NCI-H2196 treated with DMSO at 0.1 percent for 48 hours (cell line): ENCODE measurements around the gene CAVIN4.

Experiments used
- DNase-seq: peaks from one replicate; lab custom pipeline; 2025; ENCODE audit not compliant: unreplicated experiment; lab: John Stamatoyannopoulos, UW

The CAVIN4 gene

DNA sequence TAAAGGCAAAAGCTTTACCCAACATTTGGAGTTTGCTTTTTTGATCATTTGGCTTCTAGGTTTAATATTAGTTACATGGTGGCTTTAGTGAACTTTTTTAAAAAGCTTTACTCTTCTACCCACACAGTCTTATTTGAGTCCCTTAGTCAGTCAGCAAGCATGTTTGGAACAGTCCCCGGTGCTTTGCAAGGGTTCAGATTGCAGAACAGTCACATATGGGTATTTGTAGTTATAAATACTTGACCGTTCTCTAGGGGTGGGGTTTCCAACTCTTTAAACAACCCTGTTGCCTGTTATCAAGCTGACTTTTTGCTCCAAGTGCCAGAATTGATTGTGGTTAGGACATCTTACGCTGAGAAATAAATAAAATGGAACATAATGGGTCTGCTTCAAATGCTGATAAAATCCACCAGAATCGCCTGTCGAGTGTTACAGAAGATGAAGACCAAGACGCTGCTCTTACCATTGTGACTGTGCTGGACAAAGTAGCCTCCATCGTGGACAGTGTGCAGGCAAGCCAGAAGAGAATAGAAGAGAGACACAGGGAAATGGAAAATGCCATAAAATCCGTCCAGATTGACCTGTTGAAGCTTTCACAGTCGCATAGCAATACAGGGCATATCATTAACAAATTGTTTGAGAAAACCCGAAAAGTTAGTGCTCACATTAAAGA is at the start of gene CAVIN4:
Gene CAVIN4, plus strand, starts transcription at position 304 of the 673 bp plus-strand sequence. Its CDS starts 65 bp downstream, at position 369.
- DNase-seq: no peak

GRCh38 chr9:100534401-100534800 is 43.5 kb upstream of the CAVIN4 start:
- peak; percentile 7 for DNase-seq

- DNase-seq: no peak
These were observed 37.6 kb upstream of the CAVIN4 start for GRCh38 chr9:100540327-100540726.

DNA sequence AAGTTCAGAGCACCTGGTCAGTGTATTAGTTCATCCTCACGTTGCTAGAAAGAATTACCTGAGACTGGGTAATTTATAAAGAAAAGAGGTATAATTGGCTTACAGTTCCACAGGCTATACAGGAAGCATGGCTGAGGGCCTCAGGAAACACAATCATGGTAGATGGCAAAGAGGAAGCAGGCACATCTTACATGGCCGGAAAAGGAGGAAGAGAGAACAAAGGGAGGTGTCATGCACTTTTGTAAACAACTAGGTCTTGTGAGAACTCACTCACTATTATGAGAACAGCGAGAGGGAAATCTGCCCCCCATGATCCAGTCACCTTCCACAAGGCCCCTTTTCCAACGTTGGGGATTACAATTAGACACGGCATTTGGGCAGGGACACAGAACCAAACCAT is 28.8 kb upstream of the CAVIN4 start:
- DNase-seq: no peak

DNA sequence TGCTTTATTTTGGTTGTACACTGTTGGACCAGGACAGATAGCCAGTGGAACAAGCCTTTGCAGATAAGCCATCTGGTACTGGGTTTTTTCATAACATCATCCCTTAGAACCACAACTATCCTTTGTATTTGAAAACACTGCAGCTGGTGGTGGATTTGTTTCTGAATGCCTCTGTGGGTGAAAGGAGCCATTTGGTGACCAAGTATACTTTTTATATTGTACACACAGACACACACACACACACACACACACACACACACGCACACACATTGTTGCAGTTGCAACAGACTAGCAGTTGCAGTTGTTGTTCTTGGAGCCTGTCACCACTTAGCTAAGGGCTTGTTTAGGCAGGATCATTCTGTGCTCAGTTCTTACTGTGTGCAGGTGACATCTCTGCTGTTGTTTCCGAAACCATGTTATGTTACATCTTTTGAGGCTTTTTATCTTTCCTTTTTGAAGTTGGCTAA is 22.9 kb upstream of the CAVIN4 start:
- DNase-seq: no peak

GRCh38 chr9:100555471-100555870 is 22.4 kb upstream of the CAVIN4 start:
- DNase-seq: no peak

DNA sequence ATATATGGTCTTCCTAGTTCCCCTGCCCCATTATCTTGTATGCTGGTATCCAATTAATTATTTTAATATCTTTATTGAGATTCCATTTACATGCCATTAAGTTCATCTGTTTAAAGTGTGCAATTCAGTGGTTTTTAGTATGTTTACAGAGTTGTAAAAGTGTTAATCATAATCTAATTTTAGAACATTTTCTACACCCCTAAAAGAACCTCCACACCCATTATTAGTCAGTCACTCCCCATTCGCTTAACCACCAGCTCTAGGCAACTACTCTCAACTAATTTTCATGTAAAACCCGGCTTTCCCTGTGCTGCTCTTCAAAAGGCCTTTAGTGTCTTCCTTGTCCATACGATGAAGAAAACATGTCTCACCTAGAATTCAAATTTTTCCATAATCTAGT is 20.8 kb upstream of the CAVIN4 start:
- DNase-seq: no peak

DNA sequence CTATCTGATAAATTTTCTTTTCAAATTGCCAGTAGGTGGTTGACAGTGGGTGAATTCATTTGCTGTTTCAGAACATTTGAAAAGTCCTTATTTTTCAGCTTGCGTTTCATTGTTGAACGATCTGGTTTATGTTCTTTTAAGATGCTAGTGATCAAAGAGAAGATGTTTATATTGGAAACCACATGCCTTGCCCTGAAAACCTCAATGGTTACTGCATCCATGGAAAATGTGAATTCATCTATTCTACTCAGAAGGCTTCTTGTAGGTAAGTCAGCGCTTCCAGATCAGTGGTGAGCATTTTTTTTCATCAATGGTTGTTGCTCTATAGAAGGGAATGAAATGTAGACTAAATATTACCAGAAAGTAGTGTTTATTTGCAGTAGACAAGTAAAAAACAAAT is 16.6 kb upstream of the CAVIN4 start:
- DNase-seq: no peak

- DNase-seq: no peak
These were observed 10.0 kb upstream of the CAVIN4 start for GRCh38 chr9:100567856-100568255.

GRCh38 chr9:100573655-100574260 is 4.1 kb upstream of the CAVIN4 start:
- no peak for DNase-seq

- DNase-seq: no peak
These were observed 2.9 kb upstream of the CAVIN4 start for GRCh38 chr9:100575006-100575405.

DNA sequence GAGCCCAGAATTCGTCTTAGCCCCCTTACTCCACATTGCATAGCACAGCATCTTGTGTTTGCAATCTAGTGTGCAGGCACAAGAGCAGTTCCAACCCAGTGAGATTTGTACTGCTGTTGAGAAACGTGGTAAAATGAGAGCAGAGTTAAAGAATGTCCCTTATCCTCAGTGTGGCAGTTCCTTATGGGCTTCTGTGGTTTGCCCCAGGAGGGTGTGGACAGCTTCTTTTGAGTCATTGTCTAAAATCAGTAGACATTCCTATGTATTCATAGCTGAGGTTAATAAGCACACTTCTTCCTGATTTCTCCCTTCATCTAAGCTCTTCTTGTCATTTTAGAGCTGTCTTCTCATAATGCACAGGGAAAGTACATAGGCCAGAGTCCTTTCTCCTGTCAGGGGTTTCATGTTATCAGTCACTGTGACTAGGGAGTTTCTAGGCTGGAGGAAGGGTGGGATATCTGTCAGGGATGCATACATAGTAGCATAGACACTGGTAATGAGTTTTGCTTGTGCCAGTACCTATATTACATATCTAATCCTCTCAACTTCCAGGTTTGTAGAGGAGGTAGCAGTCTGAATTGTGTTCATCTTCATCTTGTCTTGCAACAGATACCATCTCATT is 2.0 kb upstream of the CAVIN4 start:
- DNase-seq: no peak

- no peak for DNase-seq
These were observed 731 bp downstream of the CAVIN4 start for GRCh38 chr9:100578610-100579009.

- DNase-seq: no peak
These were observed 1.8 kb downstream of the CAVIN4 start for GRCh38 chr9:100579665-100580064.

- DNase-seq: no peak
These were observed 2.4 kb downstream of the CAVIN4 start for GRCh38 chr9:100580257-100580656.

- DNase-seq: no peak
These were observed 3.2 kb downstream of the CAVIN4 start for GRCh38 chr9:100581081-100581480.

GRCh38 chr9:100581661-100582060 is 3.8 kb downstream of the CAVIN4 start:
- DNase-seq: no peak

GRCh38 chr9:100583014-100583802 is 5.3 kb downstream of the CAVIN4 start:
- DNase-seq: no peak

- no peak for DNase-seq
These were observed 7.1 kb downstream of the CAVIN4 start for GRCh38 chr9:100584951-100585350.

DNA sequence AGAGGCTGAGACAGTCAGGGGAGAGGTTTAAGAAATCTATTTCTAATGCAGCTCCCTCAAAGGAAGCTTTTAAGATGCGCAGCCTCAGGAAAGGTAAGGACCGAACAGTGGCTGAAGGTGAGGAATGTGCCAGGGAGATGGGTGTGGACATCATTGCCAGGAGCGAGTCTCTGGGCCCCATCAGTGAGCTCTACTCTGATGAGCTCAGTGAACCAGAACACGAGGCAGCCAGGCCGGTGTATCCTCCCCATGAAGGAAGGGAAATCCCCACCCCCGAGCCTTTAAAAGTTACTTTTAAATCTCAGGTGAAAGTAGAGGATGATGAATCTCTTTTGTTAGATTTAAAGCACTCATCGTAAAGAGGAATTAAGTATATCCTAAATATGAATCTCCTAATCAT is 8.2 kb downstream of the CAVIN4 start:
- DNase-seq: no peak

GRCh38 chr9:100587375-100587774 is 9.5 kb downstream of the CAVIN4 start:
- no peak for DNase-seq

- DNase-seq: no peak
These were observed 11.7 kb downstream of the CAVIN4 start for GRCh38 chr9:100589582-100589981.
